ENCODE measurements around the gene POPDC2.

GRCh38 chr3:119644481-119644880, 15.9 kb downstream of the POPDC2 start:
- TF ChIP-seq, protein P1, sequence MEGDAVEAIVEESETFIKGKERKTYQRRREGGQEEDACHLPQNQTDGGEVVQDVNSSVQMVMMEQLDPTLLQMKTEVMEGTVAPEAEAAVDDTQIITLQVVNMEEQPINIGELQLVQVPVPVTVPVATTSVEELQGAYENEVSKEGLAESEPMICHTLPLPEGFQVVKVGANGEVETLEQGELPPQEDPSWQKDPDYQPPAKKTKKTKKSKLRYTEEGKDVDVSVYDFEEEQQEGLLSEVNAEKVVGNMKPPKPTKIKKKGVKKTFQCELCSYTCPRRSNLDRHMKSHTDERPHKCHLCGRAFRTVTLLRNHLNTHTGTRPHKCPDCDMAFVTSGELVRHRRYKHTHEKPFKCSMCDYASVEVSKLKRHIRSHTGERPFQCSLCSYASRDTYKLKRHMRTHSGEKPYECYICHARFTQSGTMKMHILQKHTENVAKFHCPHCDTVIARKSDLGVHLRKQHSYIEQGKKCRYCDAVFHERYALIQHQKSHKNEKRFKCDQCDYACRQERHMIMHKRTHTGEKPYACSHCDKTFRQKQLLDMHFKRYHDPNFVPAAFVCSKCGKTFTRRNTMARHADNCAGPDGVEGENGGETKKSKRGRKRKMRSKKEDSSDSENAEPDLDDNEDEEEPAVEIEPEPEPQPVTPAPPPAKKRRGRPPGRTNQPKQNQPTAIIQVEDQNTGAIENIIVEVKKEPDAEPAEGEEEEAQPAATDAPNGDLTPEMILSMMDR (IDR thresholded peaks at IDR 0.05; ENCODE audit: borderline replicate concordance, extremely low read depth, low read length, poor library complexity, severe bottlenecking) = no peak
- no peak for TF ChIP-seq EZH2 (IDR thresholded peaks at IDR 0.05; ENCODE audit: borderline replicate concordance, low read depth, low read length, severe bottlenecking)
